Endothelial cell of umbilical vein (primary cell): ENCODE measurements around the gene ATP6V1B1. TPM values are rescaled to one million over a fixed set of nuclear protein-coding genes. Genes with fewer than 3 reads are reported as not detected.

Experiments used
- BruUV-seq: library from RNA; stranded (reverse); fragments of 400-500 nt; replicated peaks from 2 replicates; lab custom pipeline; 2021; lab: Mats Ljungman, UMichigan
- CTCF ChIA-PET: fragments of 300-600, 350-600 bp; sonication (Branson Sonifier 250); formaldehyde crosslinking; loops from one replicate; lab custom pipeline; 2021; ENCODE audit warnings: antibody characterized with exemption, inconsistent platforms; lab: Charles Lee
- POLR2A ChIA-PET: fragments of 300-600, 350-600 bp; sonication (Branson Sonifier 250); formaldehyde crosslinking; loops from one replicate; lab custom pipeline; 2021; ENCODE audit warnings: antibody characterized with exemption, inconsistent platforms; lab: Charles Lee
- DNase-seq: peaks from one replicate; pipeline ENCODE4 v3.0.0-alpha.2; 2011; ENCODE audit warnings: low read depth, low spot score
- FAIRE-seq: peaks from 2 replicates; lab custom pipeline; 2011; peaks lifted over from hg19 to GRCh38; lab: Jason Lieb, UNC
- H2AFZ ChIP-seq: 2 replicates; pipeline ENCODE4 v1.6.0; 2012; ENCODE audit warnings: low read depth, low read length, control low read depth, inconsistent platforms
- H3K27ac ChIP-seq: 2 replicates; pipeline ENCODE4 v1.5.1; 2011; ENCODE audit warnings: low read depth, mild to moderate bottlenecking, control low read depth, low read length, moderate library complexity; ENCODE audit not compliant: insufficient read depth
- H3K27me3 ChIP-seq, 2 experiments: 2 replicates each; pipeline versions ENCODE4 v1.6.0 to v1.6.1; 2011; ENCODE audit warnings: low read length in 2 of 2, mixed read lengths in 1 of 2; ENCODE audit not compliant: control insufficient read depth in 2 of 2, insufficient read depth in 2 of 2
- H3K36me3 ChIP-seq, 2 experiments: 2 replicates in 1 of 2; 3 replicates in 1 of 2; pipeline ENCODE4 v1.5.1; 2011; ENCODE audit warnings: low read length in 2 of 2, mild to moderate bottlenecking in 1 of 2, moderate library complexity in 1 of 2; ENCODE audit not compliant: control insufficient read depth in 2 of 2, insufficient read depth in 2 of 2; ENCODE audit errors: extremely low read depth in 1 of 2
- H3K4me1 ChIP-seq: 3 replicates; pipeline ENCODE4 v1.5.1; 2011; ENCODE audit warnings: mild to moderate bottlenecking, low read length; ENCODE audit not compliant: control insufficient read depth, insufficient read depth; ENCODE audit errors: extremely low read depth
- H3K4me2 ChIP-seq: 2 replicates; pipeline ENCODE4 v1.6.1; 2011; ENCODE audit warnings: low read length, control low read depth, mixed read lengths; ENCODE audit not compliant: insufficient read depth
- H3K4me3 ChIP-seq, 3 experiments: fragments of 200-600 bp in 1 of 3; sonication (generic), shearing (Covaris generic) in 1 of 3; replicated peaks in 1 of 3; 2 replicates each; pipeline ENCODE4 v1.5.1; 2011 to 2016; ENCODE audit warnings: control low read depth in 3 of 3, low read length in 3 of 3, mild to moderate bottlenecking in 2 of 3, inconsistent platforms in 1 of 3, low read depth in 1 of 3, moderate library complexity in 1 of 3; ENCODE audit not compliant: insufficient read depth in 1 of 3
- H3K79me2 ChIP-seq: 2 replicates; pipeline ENCODE4 v1.6.0; 2012; ENCODE audit warnings: low read length, inconsistent platforms; ENCODE audit not compliant: control insufficient read depth, insufficient read depth
- H3K9ac ChIP-seq: replicated peaks from 2 replicates; pipeline ENCODE3; 2011; ENCODE audit warnings: low read length, control low read depth; ENCODE audit not compliant: insufficient read depth; ENCODE audit errors: extremely low read depth
- H3K9me1 ChIP-seq: replicated peaks from 3 replicates; pipeline ENCODE4 v1.6.0; 2011; ENCODE audit warnings: mild to moderate bottlenecking, low read length; ENCODE audit not compliant: control insufficient read depth, insufficient read depth; ENCODE audit errors: extremely low read depth
- H3K9me3 ChIP-seq: replicated peaks from 2 replicates; pipeline ENCODE4 v1.5.1; 2012; ENCODE audit warnings: low read length, inconsistent platforms; ENCODE audit not compliant: control insufficient read depth, insufficient read depth
- H4K20me1 ChIP-seq: replicated peaks from 2 replicates; pipeline ENCODE3; 2011; ENCODE audit warnings: mild to moderate bottlenecking, low read length; ENCODE audit not compliant: control insufficient read depth, insufficient read depth; ENCODE audit errors: extremely low read depth
- CTCF ChIP-seq, 2 donors: IDR thresholded peaks; 1 replicate in 1 of 2; 2 replicates in 1 of 2; pipeline ENCODE4 v1.5.1; 2011; ENCODE audit warnings: low read length in 2 of 2, mild to moderate bottlenecking in 2 of 2, moderate library complexity in 2 of 2, control low read depth in 1 of 2, inconsistent platforms in 1 of 2, low read depth in 1 of 2; ENCODE audit not compliant: insufficient read depth in 1 of 2; ENCODE audit errors: extremely low read depth in 1 of 2
- JUN ChIP-seq: IDR thresholded peaks from 2 replicates; pipeline ENCODE4 v1.6.1; 2011; ENCODE audit warnings: borderline replicate concordance, low read depth; ENCODE audit not compliant: insufficient read length, insufficient read depth
- MYC ChIP-seq: IDR thresholded peaks from one replicate; pipeline ENCODE4 v1.6.1; 2011; ENCODE audit warnings: mild to moderate bottlenecking, low read depth, low read length
- POLR2A ChIP-seq: IDR thresholded peaks from 2 replicates; pipeline ENCODE4 v1.6.1; 2012; ENCODE audit warnings: low read depth, mild to moderate bottlenecking, control low read depth, low read length
- POLR2AphosphoS5 ChIP-seq: IDR thresholded peaks from 2 replicates; pipeline ENCODE4 v1.6.1; 2012; ENCODE audit warnings: low read depth, mild to moderate bottlenecking, control low read depth, low read length, moderate library complexity; ENCODE audit not compliant: insufficient read depth
- dilution Hi-C: fragments of 300-500 bp; cut with MboI; formaldehyde crosslinking; loops from one replicate; pipeline ENCODE4 v1.15.0; 2019; ENCODE audit warnings: low sequenced_read_pairs; ENCODE audit not compliant: extremely low pct_ligation_motif_present
- intact Hi-C: fragments of 100-400 bp; cut with micrococcal nuclease; formaldehyde crosslinking; loops from one replicate; pipeline ENCODE4 v1.10.0; 2022
- polyA plus RNA-seq, 4 experiments: library from polyadenylated mRNA; depleted of rRNA in 3 of 4; stranded (reverse) in 3 of 4; unstranded in 1 of 4; fragments of >200 nt; gene quantifications; 2 replicates each; pipeline versions ENCODE4 v1.2.1 to v1.2.3, GENCODE V29; 2011 to 2012; ENCODE audit warnings: missing spikeins in 1 of 4
- total RNA-seq: library from RNA; stranded (reverse); gene quantifications from 2 replicates; pipeline ENCODE4 v1.2.3, GENCODE V29; 2021

Gene ATP6V1B1
- total and polyA plus RNA-seq, 2 donors (not counting 3 experiments of a cell fraction or from before 2014, with no cell fraction given) = 0.77 TPM; not detected in 1

GRCh38 chr2:70983506-70984227, 48.0 kb downstream of the ATP6V1B1 start:
- Histone ChIP-seq H3K9me3 (no peaks in the 10 kb centered on the region), H3K4me3 (no peak overlapping the region), H3K36me3 (peaks cover 4 to 11% of the 10 kb centered on the region in 2 experiments), H3K27ac (no peak overlapping the region), H4K20me1 (no peaks in the 10 kb centered on the region), H3K4me2 (no peak overlapping the region), H3K9me1 (no peaks in the 10 kb centered on the region), H2AFZ (no peak overlapping the region), H3K79me2 (no peaks in the 10 kb centered on the region), H3K4me1 (no peaks in the 10 kb centered on the region), H3K9ac (no peak overlapping the region), H3K27me3 (no peaks in the 10 kb centered on the region)
- POLR2A ChIA-PET = no interaction called here
- TF ChIP-seq JUN (no peak), MYC (no peak), POLR2AphosphoS5 (no peak), POLR2A (no peak), CTCF (IDR thresholded peaks at IDR 0.05; ENCODE audit: extremely low read depth in 1 of 2, insufficient read depth in 1 of 2, low read depth in 1 of 2, low read length in 2 of 2) (no peak)
- no TSS peak for BruUV-seq
- dilution Hi-C loops (no loop called here), intact Hi-C loops (loop anchor here (1.0 kb wide), 1 partner anchor 12 kb away; no protein-coding TSS in a partner anchor)
- FAIRE-seq (no peak), DNase-seq (no peak)
- CTCF ChIA-PET = interaction anchor here (1.3 to 4.2 kb wide), 8 partner anchors 10 to 113 kb away, joined by 3 to 52 read pairs (median 12); partner anchors contain the start of genes NAGK and TEX261
